ENCODE results near the gene NEAT1. TPM values are rescaled to one million over a fixed set of nuclear protein-coding genes. Genes with fewer than 3 reads are reported as not detected.

Gene NEAT1
- total and polyA plus RNA-seq, 9 of the 15 experiments (the other 6 are each of a cell fraction or from before 2014, with no cell fraction given), result 20.1 to 389 (median 62.8) TPM

DNA sequence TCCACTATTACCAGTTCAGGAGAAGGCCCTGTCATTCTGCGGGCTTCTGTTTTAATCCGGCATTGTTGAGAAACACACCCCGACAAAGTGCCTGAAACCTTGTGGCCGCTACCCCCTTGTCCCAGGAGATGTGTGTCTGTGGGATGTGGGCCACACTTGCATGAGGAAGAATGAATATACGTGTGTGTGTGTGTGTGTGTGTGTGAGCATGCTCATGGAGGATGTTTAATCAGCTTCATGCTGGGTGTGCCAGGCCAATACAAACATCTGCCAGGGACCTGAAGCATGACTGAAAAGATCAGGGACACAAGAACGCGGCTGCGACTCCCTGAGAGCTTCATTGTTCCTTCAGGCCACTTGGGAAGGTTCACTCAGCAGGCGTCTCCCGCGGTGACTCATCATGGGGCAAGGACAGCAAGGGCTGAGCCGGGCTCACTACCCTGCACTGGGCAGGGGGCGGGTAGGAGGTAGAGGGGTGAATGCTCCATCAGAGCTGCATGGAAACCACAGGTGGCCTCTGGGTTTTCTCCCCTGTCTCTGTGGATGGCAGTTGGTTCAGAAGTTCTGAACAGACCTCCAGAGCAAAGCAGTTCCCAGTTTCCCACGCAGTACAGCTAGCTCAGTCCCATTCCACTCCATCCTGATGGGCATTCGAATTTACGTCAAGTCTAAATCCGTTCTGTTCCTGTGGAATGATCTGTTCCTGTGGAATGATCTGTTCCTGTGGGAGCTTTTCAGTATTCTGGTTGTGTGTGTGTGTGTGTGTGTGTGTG, 69.2 kb downstream of the NEAT1 start (continued):
- TF ChIP-seq CREB3 (tag; conservative IDR thresholded peaks at IDR 0.05; ENCODE audit: low read depth) (0 out of 2 replicates have a peak, but pooled peaks have one; percentile 31), ZNF766 (CRISPR knock-in tag; conservative IDR thresholded peaks at IDR 0.05) (peak; percentile 78; the same call in 1 of the 2 replicates), ZNF79 (CRISPR knock-in tag; IDR thresholded peaks at IDR 0.05; ENCODE audit: low read depth) (no peak), PKNOX1 (IDR thresholded peaks at IDR 0.05) (peak; percentile 17; the same call in 1 of the 2 replicates), SETDB1 (IDR thresholded peaks at IDR 0.05; ENCODE audit: low read length) (no peak), ZBTB7A (IDR thresholded peaks at IDR 0.05; ENCODE audit: borderline replicate concordance, control insufficient read depth, low read depth, low read length) (peak; percentile 26; the same call in 1 of the 2 replicates), MNT (conservative IDR thresholded peaks at IDR 0.05) (peak in 1 of 2 experiments; percentile 13; a peak in 1 of 4 replicates), BDP1 (IDR thresholded peaks at IDR 0.05; ENCODE audit: insufficient read depth, insufficient read length) (no peak), HLTF (IDR thresholded peaks at IDR 0.05) (0 out of 2 replicates have a peak, but pooled peaks have one; percentile 32), ETV5 (CRISPR knock-in tag; IDR thresholded peaks at IDR 0.05; ENCODE audit: low read depth) (0 out of 2 replicates have a peak, but pooled peaks have one; percentile 30), MEIS2 (IDR thresholded peaks at IDR 0.05; ENCODE audit: partially characterized antibody) (peak; percentile 41), ZNF639 (CRISPR knock-in tag; conservative IDR thresholded peaks at IDR 0.05 in 1 of 2, IDR thresholded peaks at IDR 0.05 in 1 of 2) (peak in 1 of 2 experiments; percentile 44; a peak in 1 of 4 replicates), NELFE (IDR thresholded peaks at IDR 0.05; ENCODE audit: insufficient read depth, insufficient read length) (no peak), SMARCC2 (IDR thresholded peaks at IDR 0.05; ENCODE audit: low read depth) (peak; percentile 70; the same call in 1 of the 2 replicates), MAZ (CRISPR knock-in tag; conservative IDR thresholded peaks at IDR 0.05 in 1 of 2, IDR thresholded peaks at IDR 0.05 in 1 of 2) (peak in 1 of 2 experiments; percentile 15; a peak in 1 of 4 replicates), ZFX (CRISPR knock-in tag; IDR thresholded peaks at IDR 0.05) (peak; percentile 29; the same call in 1 of the 2 replicates), NFATC3 (IDR thresholded peaks at IDR 0.05) (no peak), ZBTB17 (CRISPR knock-in tag; IDR thresholded peaks at IDR 0.05) (0 out of 2 replicates have a peak, but pooled peaks have one; percentile 17), MTA1 (IDR thresholded peaks at IDR 0.05; ENCODE audit: borderline replicate concordance) (peak; percentile 31; the same call in 1 of the 2 replicates)
- TF ChIP-seq, protein P1, sequence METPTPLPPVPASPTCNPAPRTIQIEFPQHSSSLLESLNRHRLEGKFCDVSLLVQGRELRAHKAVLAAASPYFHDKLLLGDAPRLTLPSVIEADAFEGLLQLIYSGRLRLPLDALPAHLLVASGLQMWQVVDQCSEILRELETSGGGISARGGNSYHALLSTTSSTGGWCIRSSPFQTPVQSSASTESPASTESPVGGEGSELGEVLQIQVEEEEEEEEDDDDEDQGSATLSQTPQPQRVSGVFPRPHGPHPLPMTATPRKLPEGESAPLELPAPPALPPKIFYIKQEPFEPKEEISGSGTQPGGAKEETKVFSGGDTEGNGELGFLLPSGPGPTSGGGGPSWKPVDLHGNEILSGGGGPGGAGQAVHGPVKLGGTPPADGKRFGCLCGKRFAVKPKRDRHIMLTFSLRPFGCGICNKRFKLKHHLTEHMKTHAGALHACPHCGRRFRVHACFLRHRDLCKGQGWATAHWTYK (CRISPR knock-in tag; IDR thresholded peaks at IDR 0.05), result peak; percentile 52; the same call in 1 of the 2 replicates

All from K562 (cell line).